Measurements from ENCODE around the gene TMEM191C. TPM values are rescaled to one million over a fixed set of nuclear protein-coding genes. Genes with fewer than 3 reads are reported as not detected.
"Not testable (repeated sequence)": the region's sequence is repeated elsewhere in the genome, so short reads cannot be mapped to it uniquely, and the experiment has no call there.

TMEM191C gene
- total RNA-seq, 1 donor from 2014 or later: 1.7 TPM

GRCh38 chr22:21516970-21517764 is 50.0 kb downstream of the TMEM191C start:
- intact Hi-C loops (cut with DNase I): not testable (repeated sequence)

More at GRCh38 chr22:21516970-21517764, 50.0 kb downstream of the TMEM191C start:
- DNase-seq (ENCODE audit: low spot score): not testable (repeated sequence)

Other genes with a start within 250 kb of the TMEM191C start
- gene RIMBP3B, start 83.6 kb upstream of the TMEM191C start, total RNA-seq: 0.08 TPM
- 1.9 TPM for gene HIC2, start 50.0 kb upstream of the TMEM191C start, total RNA-seq
- gene RIMBP3C, start 84.1 kb downstream of the TMEM191C start, total RNA-seq: 0.08 TPM
- gene UBE2L3, start 100.3 kb downstream of the TMEM191C start, total RNA-seq: 46.2 TPM
- gene YDJC, start 162.6 kb downstream of the TMEM191C start, total RNA-seq: 5.9 TPM
- 0.43 TPM for gene CCDC116, start 165.4 kb downstream of the TMEM191C start, total RNA-seq
- 33.3 TPM for gene SDF2L1, start 174.9 kb downstream of the TMEM191C start, total RNA-seq
- gene PPIL2, start 198.6 kb downstream of the TMEM191C start, total RNA-seq: 25.9 TPM